Neutrophil (primary cell): ENCODE data around the gene FBXO17.

ENCODE experiments used
- H3K27ac ChIP-seq: fragments of 200-600 bp; sonication (generic); 2 replicates; pipeline ENCODE4 v1.5.1; 2016; ENCODE audit warnings: mild to moderate bottlenecking, moderate library complexity
- H3K27me3 ChIP-seq: fragments of 200-600 bp; sonication (generic); 2 replicates; pipeline ENCODE4 v1.6.0; 2016; ENCODE audit warnings: mild to moderate bottlenecking
- H3K36me3 ChIP-seq: fragments of 200-600 bp; sonication (generic); 2 replicates; pipeline ENCODE4 v1.5.1; 2017
- H3K4me1 ChIP-seq, 2 experiments: fragments of 200-600 bp in 1 of 2; sonication (generic) in 1 of 2; 1 replicate in 1 of 2; 2 replicates in 1 of 2; pipeline versions ENCODE4 v1.5.1 to v1.6.1; 2013 to 2016; ENCODE audit warnings: low read depth in 1 of 2, low read length in 1 of 2, mild to moderate bottlenecking in 1 of 2, moderate library complexity in 1 of 2; ENCODE audit not compliant: control insufficient read depth in 1 of 2, insufficient read depth in 1 of 2
- H3K4me3 ChIP-seq, 2 experiments: fragments of 200-600 bp in 1 of 2; sonication (generic) in 1 of 2; 1 replicate in 1 of 2; 2 replicates in 1 of 2; pipeline ENCODE4 v1.5.1; 2013 to 2016; ENCODE audit warnings: low read depth in 1 of 2, low read length in 1 of 2, mild to moderate bottlenecking in 1 of 2, moderate library complexity in 1 of 2
- H3K9me3 ChIP-seq: fragments of 200-600 bp; sonication (generic); 2 replicates; pipeline ENCODE4 v1.5.1; 2016
- CTCF ChIP-seq: fragments of 200-600 bp; sonication (generic); IDR thresholded peaks from 2 replicates; pipeline ENCODE4 v1.5.1; 2016; ENCODE audit warnings: antibody characterized with exemption

The FBXO17 gene

GRCh38 chr19:38928391-38929001 lies 47.0 kb downstream of the FBXO17 start:
- Histone ChIP-seq H3K27ac (no peak overlapping the region), H3K36me3 (no peaks in the 10 kb centered on the region), H3K27me3 (no peaks in the 10 kb centered on the region), H3K4me1 (peaks cover 15 to 17% of the 10 kb centered on the region in 2 experiments), H3K9me3 (no peaks in the 10 kb centered on the region), H3K4me3 (no peak overlapping the region)
- no peak for TF ChIP-seq CTCF

DNA sequence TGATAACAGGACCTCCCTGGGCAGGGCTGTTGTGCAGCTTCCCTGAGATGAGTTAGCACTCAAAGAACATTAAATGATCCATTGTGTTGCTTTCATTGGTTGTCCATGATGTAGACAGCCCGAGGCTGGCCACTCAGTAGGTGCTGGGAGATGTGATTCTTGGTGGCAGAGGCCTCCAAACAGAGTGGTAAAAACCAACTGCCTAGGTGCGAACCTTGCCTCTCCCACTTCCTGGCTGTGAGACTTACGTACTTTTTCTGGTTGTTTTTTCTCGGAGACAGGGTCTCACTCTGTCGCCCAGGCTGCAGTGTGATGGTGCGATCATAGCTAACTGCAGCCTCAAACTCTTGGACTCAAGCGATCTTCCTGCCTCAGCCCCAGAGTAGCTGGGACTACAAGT lies 51.2 kb downstream of the FBXO17 start:
- Histone ChIP-seq H3K27ac (no peak overlapping the region), H3K27me3 (no peaks in the 10 kb centered on the region), H3K36me3 (no peaks in the 10 kb centered on the region), H3K9me3 (no peaks in the 10 kb centered on the region), H3K4me3 (no peak overlapping the region), H3K4me1 (no peaks in the 10 kb centered on the region)
- TF ChIP-seq CTCF, result no peak

DNA sequence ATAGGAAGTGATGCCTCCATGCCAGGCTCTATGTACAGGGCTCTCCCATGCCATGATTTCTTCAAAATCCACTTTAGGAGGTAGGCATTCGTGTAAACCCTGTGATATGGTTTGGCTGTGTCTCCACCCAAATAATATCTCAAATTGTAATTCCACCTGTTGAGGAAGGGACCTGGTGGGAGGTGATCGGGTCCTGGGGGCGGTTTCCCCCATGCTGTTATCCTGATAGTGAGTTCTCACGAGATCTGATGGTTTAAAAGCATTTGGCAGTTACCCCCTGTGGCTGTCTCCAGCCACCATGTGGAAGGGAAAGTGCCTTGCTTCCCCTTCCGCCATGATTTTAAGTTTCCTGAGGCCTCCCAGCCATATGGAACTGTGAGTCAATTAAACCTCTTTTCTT lies 53.1 kb downstream of the FBXO17 start:
- Histone ChIP-seq H3K27ac (no peak overlapping the region), H3K4me3 (no peak overlapping the region), H3K27me3 (no peaks in the 10 kb centered on the region), H3K4me1 (no peaks in the 10 kb centered on the region), H3K36me3 (no peaks in the 10 kb centered on the region), H3K9me3 (no peaks in the 10 kb centered on the region)
- TF ChIP-seq CTCF, result no peak

GRCh38 chr19:38921420-38922274 lies 53.9 kb downstream of the FBXO17 start:
- Histone ChIP-seq H3K27ac (no peak overlapping the region), H3K4me1 (no peaks in the 10 kb centered on the region), H3K4me3 (no peak overlapping the region), H3K9me3 (no peaks in the 10 kb centered on the region), H3K27me3 (no peaks in the 10 kb centered on the region), H3K36me3 (no peaks in the 10 kb centered on the region)
- TF ChIP-seq CTCF, result no peak

- H3K27ac ChIP-seq, result no peak overlapping the region
- H3K9me3 ChIP-seq, result no peaks in the 10 kb centered on the region
- no peaks in the 10 kb centered on the region for H3K4me1 ChIP-seq
- no peak overlapping the region for H3K4me3 ChIP-seq
- H3K36me3 ChIP-seq, result no peaks in the 10 kb centered on the region
- no peak for TF ChIP-seq CTCF
- no peaks in the 10 kb centered on the region for H3K27me3 ChIP-seq
These were observed 54.7 kb downstream of the FBXO17 start for GRCh38 chr19:38920602-38921419.
